22Rv1 (cell line): Measurements from ENCODE around the gene LIPA.

Experiments
- ZFX ChIP-seq: fragments of 450-650 bp; IDR thresholded peaks from 2 replicates; pipeline ENCODE4 v1.6.1; 2017; ENCODE audit warnings: antibody characterized with exemption, borderline replicate concordance
- TF ChIP-seq, protein P1 (sequence below): fragments of 450-650 bp; IDR thresholded peaks from 2 replicates; pipeline ENCODE4 v1.5.1; 2017; ENCODE audit warnings: mild to moderate bottlenecking

GRCh38 chr10:89266721-89267453, 15.3 kb upstream of the LIPA start:
- TF ChIP-seq, protein P1, sequence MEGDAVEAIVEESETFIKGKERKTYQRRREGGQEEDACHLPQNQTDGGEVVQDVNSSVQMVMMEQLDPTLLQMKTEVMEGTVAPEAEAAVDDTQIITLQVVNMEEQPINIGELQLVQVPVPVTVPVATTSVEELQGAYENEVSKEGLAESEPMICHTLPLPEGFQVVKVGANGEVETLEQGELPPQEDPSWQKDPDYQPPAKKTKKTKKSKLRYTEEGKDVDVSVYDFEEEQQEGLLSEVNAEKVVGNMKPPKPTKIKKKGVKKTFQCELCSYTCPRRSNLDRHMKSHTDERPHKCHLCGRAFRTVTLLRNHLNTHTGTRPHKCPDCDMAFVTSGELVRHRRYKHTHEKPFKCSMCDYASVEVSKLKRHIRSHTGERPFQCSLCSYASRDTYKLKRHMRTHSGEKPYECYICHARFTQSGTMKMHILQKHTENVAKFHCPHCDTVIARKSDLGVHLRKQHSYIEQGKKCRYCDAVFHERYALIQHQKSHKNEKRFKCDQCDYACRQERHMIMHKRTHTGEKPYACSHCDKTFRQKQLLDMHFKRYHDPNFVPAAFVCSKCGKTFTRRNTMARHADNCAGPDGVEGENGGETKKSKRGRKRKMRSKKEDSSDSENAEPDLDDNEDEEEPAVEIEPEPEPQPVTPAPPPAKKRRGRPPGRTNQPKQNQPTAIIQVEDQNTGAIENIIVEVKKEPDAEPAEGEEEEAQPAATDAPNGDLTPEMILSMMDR: no peak
- no peak for TF ChIP-seq ZFX
